ENCODE data around the gene MLC1.

The MLC1 gene

GRCh38 chr22:50074056-50074455 is 11.2 kb downstream of the MLC1 start:
- WGBS, 2 donors (ENCODE audit: extremely low coverage in 2 of 2, insufficient read length in 2 of 2, insufficient replicate concordance in 1 of 2), result no CpG with 5 or more reads among the region's 17 CpGs
- no peaks in the 10 kb centered on the region for H3K36me3 ChIP-seq (replicated peaks in 1 of 2; ENCODE audit: control insufficient read depth in 2 of 2, insufficient read depth in 2 of 2, low read length in 2 of 2)

GRCh38 chr22:50072714-50073538 is 12.3 kb downstream of the MLC1 start:
- peak overlapping the region; percentile 89 for H3K4ac ChIP-seq (ENCODE audit: low read length)
- H2BK15ac ChIP-seq (ENCODE audit: low read length), result peak overlapping the region; percentile 27
- WGBS, 2 donors (ENCODE audit: extremely low coverage in 2 of 2, insufficient read length in 2 of 2, insufficient replicate concordance in 1 of 2), result no CpG with 5 or more reads among the region's 28 CpGs
- H3K27ac ChIP-seq (replicated peaks; ENCODE audit: low read length), result no peak overlapping the region
- no peaks in the 10 kb centered on the region for H3K9me3 ChIP-seq (replicated peaks in 1 of 2; ENCODE audit: control insufficient read depth in 2 of 2, insufficient read depth in 1 of 2, low read depth in 1 of 2, low read length in 2 of 2)
- no peak for DNase-seq (ENCODE audit: low spot score)
- no peak overlapping the region for H2BK12ac ChIP-seq (ENCODE audit: low read length)
- H3K36me3 ChIP-seq (replicated peaks in 1 of 2; ENCODE audit: control insufficient read depth in 2 of 2, insufficient read depth in 2 of 2, low read length in 2 of 2), result no peaks in the 10 kb centered on the region
- no peak overlapping the region for H4K8ac ChIP-seq (ENCODE audit: low read depth, low read length)
- H2BK120ac ChIP-seq (ENCODE audit: low read depth, low read length), result no peak overlapping the region
- no peak overlapping the region for H2AFZ ChIP-seq (ENCODE audit: low read length)
- peak overlapping the region; percentile 15 for H2AK5ac ChIP-seq (ENCODE audit: low read depth, low read length)
- H2BK5ac ChIP-seq (ENCODE audit: low read length), result peak overlapping the region; percentile 87
- peak overlapping the region; percentile 71 for H3K14ac ChIP-seq (ENCODE audit: low read length)
- H4K91ac ChIP-seq (ENCODE audit: low read depth, low read length, poor library complexity), result no peak overlapping the region
- no peak overlapping the region for H3K4me2 ChIP-seq (ENCODE audit: insufficient read depth, low read length, poor library complexity, severe bottlenecking)
- H3K18ac ChIP-seq (ENCODE audit: low read length), result no peak overlapping the region
- H3K9ac ChIP-seq (ENCODE audit: low read depth, low read length, poor library complexity), result no peak overlapping the region
- peaks cover 8 to 12% of the 10 kb centered on the region in 2 donors for H3K4me1 ChIP-seq (ENCODE audit: control insufficient read depth in 2 of 2, insufficient read depth in 1 of 2, low read depth in 1 of 2, low read length in 2 of 2)
- H3K4me3 ChIP-seq (ENCODE audit: low read length in 2 of 2), result no peak overlapping the region
- H3K23ac ChIP-seq (ENCODE audit: low read depth, low read length, poor library complexity), result peak overlapping the region; percentile 73
- H3K27me3 ChIP-seq (ENCODE audit: control insufficient read depth in 3 of 3, insufficient read depth in 3 of 3, low read depth in 1 of 3, low read length in 3 of 3), result no peaks in the 10 kb centered on the region
- no peaks in the 10 kb centered on the region for H3K79me1 ChIP-seq (ENCODE audit: low read depth, low read length)

More at GRCh38 chr22:50074056-50074455, 11.2 kb downstream of the MLC1 start:
- Histone ChIP-seq H2AFZ (ENCODE audit: low read length) (no peak overlapping the region), H2BK15ac (ENCODE audit: low read length) (peak overlapping the region; percentile 38), H2AK5ac (ENCODE audit: low read depth, low read length) (peak overlapping the region; percentile 91), H2BK12ac (ENCODE audit: low read length) (no peak overlapping the region), H3K23ac (ENCODE audit: low read depth, low read length, poor library complexity) (no peak overlapping the region), H2BK120ac (ENCODE audit: low read depth, low read length) (no peak overlapping the region), H3K4me2 (ENCODE audit: insufficient read depth, low read length, poor library complexity, severe bottlenecking) (no peak overlapping the region), H3K4ac (ENCODE audit: low read length) (no peak overlapping the region), H3K18ac (ENCODE audit: low read length) (peak overlapping the region; percentile 71), H2BK5ac (ENCODE audit: low read length) (no peak overlapping the region), H3K9ac (ENCODE audit: low read depth, low read length, poor library complexity) (no peak overlapping the region), H3K27ac (replicated peaks; ENCODE audit: low read length) (no peak overlapping the region), H3K4me3 (ENCODE audit: low read length in 2 of 2) (no peak overlapping the region), H3K4me1 (ENCODE audit: control insufficient read depth in 2 of 2, insufficient read depth in 1 of 2, low read depth in 1 of 2, low read length in 2 of 2) (peaks cover 8 to 12% of the 10 kb centered on the region in 2 donors), H4K8ac (ENCODE audit: low read depth, low read length) (no peak overlapping the region), H4K91ac (ENCODE audit: low read depth, low read length, poor library complexity) (no peak overlapping the region), H3K27me3 (ENCODE audit: control insufficient read depth in 3 of 3, insufficient read depth in 3 of 3, low read depth in 1 of 3, low read length in 3 of 3) (no peaks in the 10 kb centered on the region), H3K9me3 (replicated peaks in 1 of 2; ENCODE audit: control insufficient read depth in 2 of 2, insufficient read depth in 1 of 2, low read depth in 1 of 2, low read length in 2 of 2) (no peaks in the 10 kb centered on the region), H3K79me1 (ENCODE audit: low read depth, low read length) (no peaks in the 10 kb centered on the region), H3K14ac (ENCODE audit: low read length) (no peak overlapping the region)
- DNase-seq (ENCODE audit: low spot score), result no peak

GRCh38 chr22:50072167-50072555 is 13.1 kb downstream of the MLC1 start:
- no peak overlapping the region for H3K4me3 ChIP-seq (ENCODE audit: low read length in 2 of 2)
- no peak overlapping the region for H2BK5ac ChIP-seq (ENCODE audit: low read length)
- no peak overlapping the region for H2BK120ac ChIP-seq (ENCODE audit: low read depth, low read length)
- no peak overlapping the region for H4K8ac ChIP-seq (ENCODE audit: low read depth, low read length)
- no peaks in the 10 kb centered on the region for H3K36me3 ChIP-seq (replicated peaks in 1 of 2; ENCODE audit: control insufficient read depth in 2 of 2, insufficient read depth in 2 of 2, low read length in 2 of 2)
- no peak overlapping the region for H3K27ac ChIP-seq (replicated peaks; ENCODE audit: low read length)
- peaks cover 8 to 10% of the 10 kb centered on the region in 2 donors for H3K4me1 ChIP-seq (ENCODE audit: control insufficient read depth in 2 of 2, insufficient read depth in 1 of 2, low read depth in 1 of 2, low read length in 2 of 2)
- no peak overlapping the region for H3K23ac ChIP-seq (ENCODE audit: low read depth, low read length, poor library complexity)
- H3K4ac ChIP-seq (ENCODE audit: low read length), result no peak overlapping the region
- H2BK12ac ChIP-seq (ENCODE audit: low read length), result no peak overlapping the region
- H3K18ac ChIP-seq (ENCODE audit: low read length), result no peak overlapping the region
- H2BK15ac ChIP-seq (ENCODE audit: low read length), result peak overlapping the region; percentile 27
- no peak for DNase-seq (ENCODE audit: low spot score)
- H3K4me2 ChIP-seq (ENCODE audit: insufficient read depth, low read length, poor library complexity, severe bottlenecking), result no peak overlapping the region
- H3K14ac ChIP-seq (ENCODE audit: low read length), result no peak overlapping the region
- no peaks in the 10 kb centered on the region for H3K9me3 ChIP-seq (replicated peaks in 1 of 2; ENCODE audit: control insufficient read depth in 2 of 2, insufficient read depth in 1 of 2, low read depth in 1 of 2, low read length in 2 of 2)
- H2AFZ ChIP-seq (ENCODE audit: low read length), result no peak overlapping the region
- no CpG with 5 or more reads among the region's 9 CpGs for WGBS, 2 donors (ENCODE audit: extremely low coverage in 2 of 2, insufficient read length in 2 of 2, insufficient replicate concordance in 1 of 2)
- no peak overlapping the region for H3K9ac ChIP-seq (ENCODE audit: low read depth, low read length, poor library complexity)
- H3K79me1 ChIP-seq (ENCODE audit: low read depth, low read length), result no peaks in the 10 kb centered on the region
- H3K27me3 ChIP-seq (ENCODE audit: control insufficient read depth in 3 of 3, insufficient read depth in 3 of 3, low read depth in 1 of 3, low read length in 3 of 3), result no peaks in the 10 kb centered on the region
- no peak overlapping the region for H4K91ac ChIP-seq (ENCODE audit: low read depth, low read length, poor library complexity)
- peak overlapping the region; percentile 11 for H2AK5ac ChIP-seq (ENCODE audit: low read depth, low read length)

GRCh38 chr22:50071432-50072166 is 13.6 kb downstream of the MLC1 start:
- H4K91ac ChIP-seq (ENCODE audit: low read depth, low read length, poor library complexity), result no peak overlapping the region
- H2BK5ac ChIP-seq (ENCODE audit: low read length), result no peak overlapping the region
- H3K27me3 ChIP-seq (ENCODE audit: control insufficient read depth in 3 of 3, insufficient read depth in 3 of 3, low read depth in 1 of 3, low read length in 3 of 3), result no peaks in the 10 kb centered on the region
- H2AK5ac ChIP-seq (ENCODE audit: low read depth, low read length), result peak overlapping the region; percentile 73
- H3K9me3 ChIP-seq (replicated peaks in 1 of 2; ENCODE audit: control insufficient read depth in 2 of 2, insufficient read depth in 1 of 2, low read depth in 1 of 2, low read length in 2 of 2), result no peaks in the 10 kb centered on the region
- no peak overlapping the region for H3K4me2 ChIP-seq (ENCODE audit: insufficient read depth, low read length, poor library complexity, severe bottlenecking)
- no peak overlapping the region for H2AFZ ChIP-seq (ENCODE audit: low read length)
- no peak overlapping the region for H3K14ac ChIP-seq (ENCODE audit: low read length)
- H4K8ac ChIP-seq (ENCODE audit: low read depth, low read length), result no peak overlapping the region
- no peak for DNase-seq (ENCODE audit: low spot score)
- H2BK12ac ChIP-seq (ENCODE audit: low read length), result no peak overlapping the region
- H3K23ac ChIP-seq (ENCODE audit: low read depth, low read length, poor library complexity), result no peak overlapping the region
- H2BK120ac ChIP-seq (ENCODE audit: low read depth, low read length), result no peak overlapping the region
- WGBS, 2 donors (ENCODE audit: extremely low coverage in 2 of 2, insufficient read length in 2 of 2, insufficient replicate concordance in 1 of 2), result no CpG with 5 or more reads among the region's 14 CpGs
- peak overlapping the region; percentile 57 for H3K18ac ChIP-seq (ENCODE audit: low read length)
- H3K27ac ChIP-seq (replicated peaks; ENCODE audit: low read length), result no peak overlapping the region
- no peaks in the 10 kb centered on the region for H3K79me1 ChIP-seq (ENCODE audit: low read depth, low read length)
- no peak overlapping the region for H3K4me3 ChIP-seq (ENCODE audit: low read length in 2 of 2)
- H2BK15ac ChIP-seq (ENCODE audit: low read length), result no peak overlapping the region
- H3K4me1 ChIP-seq (ENCODE audit: control insufficient read depth in 2 of 2, insufficient read depth in 1 of 2, low read depth in 1 of 2, low read length in 2 of 2), result peaks cover 8 to 10% of the 10 kb centered on the region in 2 donors
- no peaks in the 10 kb centered on the region for H3K36me3 ChIP-seq (replicated peaks in 1 of 2; ENCODE audit: control insufficient read depth in 2 of 2, insufficient read depth in 2 of 2, low read length in 2 of 2)
- H3K9ac ChIP-seq (ENCODE audit: low read depth, low read length, poor library complexity), result no peak overlapping the region
- no peak overlapping the region for H3K4ac ChIP-seq (ENCODE audit: low read length)
